Measurements from ENCODE around the gene FUT2.

Gene FUT2

DNA sequence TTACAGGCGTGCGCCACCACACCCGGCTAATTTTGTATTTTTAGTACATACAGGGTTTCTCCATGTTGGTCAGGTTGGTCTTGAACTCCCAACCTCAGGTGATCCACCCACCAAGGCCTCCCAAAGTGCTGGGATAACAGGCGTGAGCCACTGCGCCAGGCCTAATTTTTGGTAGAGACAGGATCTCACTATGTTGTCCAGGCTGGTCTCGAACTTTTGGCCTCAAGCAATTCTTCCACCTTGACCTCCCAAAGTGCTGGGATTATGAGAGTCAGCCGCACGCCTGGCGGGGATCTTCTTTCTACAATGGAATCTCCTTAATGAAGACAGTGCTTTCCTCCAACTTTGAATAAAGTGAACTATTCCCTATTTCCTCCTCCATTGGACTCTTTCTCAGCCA lies 38.9 kb downstream of the FUT2 start:
- DNase-seq = no peak

DNA sequence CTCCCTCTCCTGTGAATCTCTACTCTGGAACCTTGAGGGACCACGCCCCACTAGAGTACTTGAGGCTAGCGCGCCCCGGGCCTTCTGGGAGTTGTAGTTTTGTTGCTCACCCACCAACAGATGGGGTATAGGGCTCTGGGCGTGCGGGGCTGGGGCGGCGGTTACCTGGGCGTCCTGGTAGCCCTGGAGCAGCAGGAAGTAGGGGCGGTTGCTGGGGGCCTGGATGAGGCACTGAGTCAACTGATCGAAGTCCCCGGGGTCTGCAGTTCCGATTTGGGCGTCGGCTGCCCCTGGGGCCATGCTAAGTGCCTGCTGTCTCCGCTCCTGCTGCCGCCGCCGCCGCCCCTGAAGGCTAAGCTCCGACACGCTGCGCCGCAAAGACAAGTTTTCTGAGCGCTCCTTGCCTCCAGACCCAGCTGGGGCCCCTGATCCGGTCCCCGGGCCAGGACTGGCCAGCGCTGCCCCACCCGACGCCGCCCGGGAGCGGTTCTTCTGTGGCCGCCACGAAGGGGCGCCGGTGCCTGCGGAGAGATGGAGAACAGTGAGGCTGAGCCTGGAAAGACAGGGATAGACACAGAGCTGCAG lies 39.4 kb downstream of the FUT2 start:
- no peak for DNase-seq

DNA sequence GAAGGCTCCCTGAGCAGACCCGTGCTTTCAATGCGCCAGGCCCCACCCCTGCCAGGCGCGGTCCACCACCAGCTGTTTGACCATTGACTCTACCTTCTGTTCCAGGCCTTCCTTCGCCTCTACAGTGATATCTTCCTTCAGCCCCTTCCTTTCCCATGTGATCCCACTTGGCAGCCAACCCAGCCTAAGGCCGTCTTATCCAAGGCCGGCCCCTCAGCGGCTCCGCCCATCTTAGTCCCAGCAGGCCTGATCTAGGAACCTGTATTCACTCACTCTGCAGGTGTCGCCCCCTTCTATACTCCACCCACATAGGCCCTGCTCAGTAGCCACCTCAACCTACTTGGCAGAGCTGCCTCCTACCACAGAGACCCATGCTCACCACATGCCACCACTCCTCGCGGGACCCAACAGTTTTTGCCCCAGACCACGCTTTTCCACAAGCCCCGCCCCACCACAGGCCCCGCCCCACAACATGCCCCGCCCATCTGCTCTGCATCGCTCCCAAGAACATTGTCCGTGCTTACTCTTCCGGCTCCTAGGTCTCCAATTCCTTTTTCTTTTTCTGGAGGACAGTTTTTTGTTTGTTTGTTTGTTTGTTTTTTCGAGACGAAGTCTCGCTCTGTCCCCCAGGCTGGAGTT lies 41.7 kb downstream of the FUT2 start:
- DNase-seq = no peak

DNA sequence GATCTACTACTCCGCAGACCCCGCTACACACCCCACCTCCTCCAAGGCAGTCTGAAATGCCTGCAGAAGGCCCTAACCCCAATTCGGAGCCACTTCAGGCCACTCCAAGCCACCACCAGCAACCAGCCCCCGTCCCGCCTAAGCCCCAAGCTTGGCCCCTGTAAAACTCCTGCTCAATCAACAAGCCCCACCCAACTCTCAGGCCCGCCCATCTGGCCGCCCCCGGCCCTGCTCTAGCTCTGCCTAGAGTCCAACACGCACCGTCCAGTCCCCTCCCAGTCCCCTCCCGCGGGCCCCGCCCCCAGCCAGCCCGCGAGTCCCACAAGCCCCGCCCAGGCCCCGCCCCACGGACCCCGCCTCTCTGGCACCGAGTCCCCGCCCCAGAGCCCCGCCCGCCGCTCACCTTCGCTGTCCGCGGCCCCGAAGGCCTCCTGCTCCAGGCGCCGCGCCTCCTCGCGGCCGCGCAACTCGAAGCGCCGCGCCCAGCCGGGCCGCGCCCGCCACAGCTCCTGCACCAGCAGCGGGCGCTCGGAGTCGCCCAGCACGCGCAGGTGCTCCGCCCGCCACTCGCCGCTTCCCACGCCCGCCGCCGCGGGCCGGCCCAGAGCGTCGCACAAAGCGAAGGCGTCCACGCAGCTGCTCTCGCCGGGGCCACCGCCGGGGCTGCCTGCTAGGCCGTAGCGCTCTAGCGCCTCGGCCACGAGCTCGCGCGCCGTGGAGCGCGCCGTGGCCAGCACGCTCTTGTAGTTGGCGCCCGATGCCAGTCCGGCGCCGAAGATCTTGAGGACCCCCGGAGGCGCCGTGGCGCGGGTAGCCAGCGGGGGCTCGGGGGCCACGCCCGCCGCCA lies 43.0 kb downstream of the FUT2 start:
- DNase-seq = peak; percentile 98

DNA sequence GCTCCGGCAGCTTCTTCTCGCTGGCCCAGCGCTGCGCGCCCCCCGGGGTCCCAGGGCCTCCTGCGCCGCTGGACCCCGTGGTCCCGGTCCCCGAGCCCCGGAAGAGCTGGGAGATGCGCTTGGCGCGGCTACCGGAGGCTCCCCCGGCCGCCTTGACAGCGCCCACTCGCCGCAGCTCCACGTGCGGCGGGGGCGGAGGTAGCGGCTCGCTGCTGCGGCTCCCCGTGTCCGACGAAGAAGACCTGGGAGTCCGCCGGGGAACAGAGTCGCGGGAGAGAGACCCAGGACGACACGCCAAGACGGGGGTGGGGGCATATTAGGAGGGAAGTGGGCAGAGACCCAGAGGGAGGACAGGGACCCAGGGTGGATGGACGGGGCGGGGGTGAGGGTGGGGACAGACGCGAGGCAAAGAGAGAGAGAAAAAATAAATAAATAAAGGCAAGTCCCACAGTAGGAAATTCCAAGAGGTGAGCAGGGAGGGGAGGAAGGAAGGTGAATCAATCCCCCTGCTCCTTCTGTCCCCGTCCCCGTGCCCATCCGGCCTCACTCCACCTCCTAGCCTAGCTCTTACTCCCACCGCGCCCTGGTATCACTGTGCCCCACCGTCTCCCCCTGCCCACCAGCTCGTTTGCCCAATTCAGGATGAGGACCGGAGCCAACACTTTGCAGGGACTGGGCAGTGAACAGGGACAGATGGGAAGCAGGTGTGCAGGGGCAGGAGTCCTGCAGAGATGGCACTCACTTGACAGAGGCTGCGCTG lies 43.8 kb downstream of the FUT2 start:
- DNase-seq = no peak

DNA sequence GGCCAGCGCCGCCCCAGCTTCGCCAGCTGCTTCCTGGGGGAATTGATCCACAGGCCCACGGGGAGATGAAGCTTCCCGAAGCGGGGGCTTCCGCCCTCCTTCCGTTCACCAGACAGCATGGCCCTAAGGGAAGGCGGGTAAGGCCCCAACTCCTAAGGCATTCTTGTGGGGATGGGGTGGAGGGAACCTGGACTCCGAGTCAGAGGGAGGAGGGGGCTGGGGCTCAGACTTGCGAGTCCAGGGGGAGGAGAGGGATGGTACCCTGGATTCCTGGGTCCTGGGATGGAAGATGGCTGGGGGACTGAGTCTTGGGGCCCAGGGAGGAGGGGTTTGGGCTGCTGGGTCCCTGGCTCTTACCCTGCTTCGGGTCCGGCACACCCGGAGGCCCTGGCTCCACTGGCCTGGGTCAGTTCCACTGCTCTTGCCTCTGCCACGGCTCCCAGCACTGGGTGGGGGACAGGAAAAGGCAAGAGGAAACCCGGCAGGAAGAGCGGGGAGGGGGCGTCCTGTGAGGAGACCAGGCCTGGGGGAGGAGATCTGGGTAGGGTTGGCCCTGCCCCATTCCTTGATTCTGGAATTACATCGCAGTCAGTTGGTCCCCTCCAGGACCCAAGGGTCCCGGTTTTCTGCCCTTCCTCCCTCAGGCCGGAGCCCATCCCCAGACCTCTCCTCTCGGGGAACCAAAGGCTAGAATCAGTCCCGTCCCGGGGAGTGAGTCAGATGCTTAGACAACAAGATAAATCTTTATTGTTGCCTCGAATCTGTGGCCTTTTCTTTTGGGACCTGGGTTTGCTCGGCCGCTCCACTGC lies 44.6 kb downstream of the FUT2 start, which contains the start of gene RASIP1:
RASIP1 (minus strand) TSS at position 447 of the 809 bp plus-strand sequence; CDS start at position 119, 328 bp downstream.
- DNase-seq = no peak

DNA sequence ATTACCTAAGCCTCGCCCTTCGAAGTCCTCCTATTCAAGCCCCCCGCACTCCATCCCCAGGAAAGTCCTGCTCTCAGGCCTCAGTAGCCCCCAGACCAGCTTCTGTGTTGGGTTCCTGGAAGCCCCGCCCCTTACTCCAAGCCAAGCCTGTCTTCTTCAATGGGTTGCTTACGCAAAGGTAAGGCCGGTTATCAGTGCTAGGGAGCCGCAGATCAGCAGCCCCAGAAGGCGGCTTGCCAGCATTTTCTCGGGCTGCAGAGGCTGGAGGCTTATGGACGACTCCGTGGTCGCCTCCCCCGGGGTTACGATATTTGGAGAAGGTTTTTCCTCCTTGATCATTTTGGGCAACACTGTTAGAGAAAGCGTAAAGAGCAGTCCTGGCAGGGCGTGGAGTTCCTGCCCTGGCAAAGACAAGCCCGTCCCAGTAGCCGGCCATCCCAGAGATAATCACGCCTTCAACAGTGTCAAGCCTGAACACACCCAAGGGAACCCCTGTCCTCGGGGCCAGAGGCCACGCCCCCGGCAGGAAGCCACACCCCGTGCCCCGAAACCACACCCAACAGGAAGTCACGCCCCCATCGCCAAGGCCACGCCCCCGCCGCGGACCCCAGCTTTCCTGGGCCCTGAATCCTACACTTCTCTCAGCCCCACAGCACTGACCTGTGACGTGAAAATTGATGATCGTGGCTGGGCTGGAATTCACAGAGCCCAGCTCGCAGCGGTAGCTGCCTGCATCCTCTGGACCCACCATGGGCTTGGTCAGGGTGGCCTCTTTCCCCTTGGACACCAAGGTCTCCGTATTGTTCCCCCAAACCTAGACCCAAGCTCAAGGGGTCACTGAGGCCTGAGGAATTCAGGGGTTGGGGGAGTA lies 45.6 kb downstream of the FUT2 start:
- peak; percentile 25 for DNase-seq

DNA sequence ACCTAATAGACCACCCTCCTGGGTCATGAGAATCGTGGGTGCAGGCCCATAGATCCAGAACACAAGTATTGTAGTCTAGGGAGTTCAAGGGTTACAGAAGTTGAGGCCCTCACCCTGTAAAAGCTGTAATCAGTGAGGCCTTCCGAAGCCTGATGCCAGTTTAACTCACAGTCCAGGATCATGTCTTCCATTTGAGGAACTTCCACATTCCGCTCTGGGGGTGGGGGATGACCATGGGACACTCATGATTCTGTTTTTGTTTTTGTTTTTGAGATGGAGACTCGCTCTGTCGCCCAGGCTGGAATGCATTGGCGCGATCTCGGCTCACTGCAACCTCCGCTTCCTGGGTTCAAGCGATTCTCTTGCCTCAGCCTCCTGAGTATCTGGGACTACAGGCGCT lies 46.3 kb downstream of the FUT2 start:
- no peak for DNase-seq

DNA sequence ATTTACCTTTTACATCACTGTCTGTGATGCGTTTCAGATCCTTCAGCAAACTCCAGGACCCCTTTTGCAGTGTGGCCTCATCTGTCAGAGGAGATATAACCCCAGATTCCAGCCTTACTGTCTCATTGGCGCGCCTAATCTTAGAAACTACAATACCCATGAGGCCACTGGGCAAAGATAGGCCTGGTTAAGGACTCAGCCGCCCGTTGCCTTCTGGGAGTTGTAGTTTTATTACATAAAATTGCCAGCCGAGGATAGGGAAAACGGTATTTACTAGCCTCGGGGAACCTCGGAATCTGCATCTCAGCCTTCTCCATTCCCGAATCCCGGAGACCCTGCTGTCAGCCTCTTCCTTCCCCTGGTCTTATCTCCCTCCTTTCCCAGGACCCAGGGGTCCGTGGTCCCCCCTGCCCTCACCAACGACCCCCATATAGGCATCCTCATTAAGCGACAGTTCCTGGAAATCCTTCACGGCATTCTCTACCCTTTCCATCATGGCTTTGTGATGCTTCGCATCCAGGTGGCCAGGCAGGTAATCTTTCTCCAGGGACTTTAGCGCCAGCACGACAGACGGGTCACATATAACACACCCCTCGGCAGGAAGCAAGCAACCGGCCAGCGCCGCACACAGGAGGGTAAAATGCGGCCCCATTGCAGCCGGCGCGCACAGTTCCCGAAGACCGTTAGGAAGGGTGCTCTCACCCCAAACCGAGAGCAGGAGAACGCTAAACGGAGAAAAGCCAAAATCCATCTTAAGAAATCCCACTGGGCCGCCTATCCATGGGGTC lies 49.6 kb downstream of the FUT2 start:
- DNase-seq = peak; percentile 63

DNA sequence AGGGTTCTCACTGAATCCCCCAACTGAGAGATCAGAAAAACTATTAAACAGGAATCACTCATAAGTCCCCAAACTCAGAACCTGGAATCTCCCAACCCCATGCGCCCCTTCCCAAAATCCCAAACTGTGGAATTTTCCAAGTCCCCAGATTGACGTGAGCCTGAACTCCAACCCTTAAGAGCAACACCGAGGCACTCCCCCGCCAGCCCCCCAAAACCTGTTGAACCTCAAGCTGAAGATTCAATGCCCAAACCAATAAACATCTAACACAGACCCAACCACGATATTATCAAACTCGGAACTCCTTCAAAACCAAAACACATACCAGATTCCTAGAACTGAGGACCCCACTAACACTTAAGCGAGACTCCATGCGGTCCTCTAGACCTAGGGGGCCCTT lies 50.3 kb downstream of the FUT2 start:
- no peak for DNase-seq

DNA sequence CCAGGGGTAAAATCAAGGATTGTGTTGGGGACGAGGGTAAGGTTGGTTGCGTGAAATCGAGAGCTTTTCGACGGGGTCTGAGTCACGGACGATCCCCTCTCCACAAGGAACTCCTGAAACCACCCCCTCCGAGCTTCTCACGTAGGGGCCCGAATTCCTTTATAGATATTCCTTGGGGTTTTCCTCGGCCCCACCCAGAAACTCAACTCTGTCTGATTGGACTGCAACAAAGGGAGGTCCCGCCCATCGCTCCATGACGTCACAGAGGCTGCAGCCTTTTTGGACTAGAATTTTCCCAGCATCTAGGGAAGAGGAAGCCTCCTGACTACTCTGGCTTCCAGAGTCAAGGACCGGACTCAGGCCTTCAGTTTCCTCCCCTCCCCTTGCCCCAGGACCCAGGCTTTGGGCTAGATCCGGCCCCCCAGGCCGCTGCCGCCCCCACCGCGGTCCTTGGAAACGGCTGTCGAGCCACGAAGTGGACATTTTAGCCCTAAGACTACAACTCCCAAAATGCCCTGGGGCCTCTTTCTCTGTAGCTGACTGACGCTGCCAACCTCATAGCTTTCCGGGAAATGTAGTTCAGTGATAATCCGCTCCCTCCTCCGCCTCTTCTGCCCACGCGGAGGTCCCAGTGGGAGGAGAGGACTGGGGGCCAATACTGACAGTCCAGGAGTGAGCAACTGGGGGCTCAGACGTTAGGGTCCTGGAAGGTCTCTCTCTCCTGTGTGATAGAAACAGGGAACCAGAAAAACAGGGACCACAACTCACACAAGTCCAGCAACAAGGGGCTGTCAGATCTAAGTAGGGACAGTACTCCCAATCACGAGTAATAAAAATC lies 51.2 kb downstream of the FUT2 start, which contains the start of gene IZUMO1:
IZUMO1 (minus strand) TSS at position 172 of the 838 bp plus-strand sequence. CDS start 1,050 bp downstream, outside the sequence.
- DNase-seq = peak; percentile 55

DNA sequence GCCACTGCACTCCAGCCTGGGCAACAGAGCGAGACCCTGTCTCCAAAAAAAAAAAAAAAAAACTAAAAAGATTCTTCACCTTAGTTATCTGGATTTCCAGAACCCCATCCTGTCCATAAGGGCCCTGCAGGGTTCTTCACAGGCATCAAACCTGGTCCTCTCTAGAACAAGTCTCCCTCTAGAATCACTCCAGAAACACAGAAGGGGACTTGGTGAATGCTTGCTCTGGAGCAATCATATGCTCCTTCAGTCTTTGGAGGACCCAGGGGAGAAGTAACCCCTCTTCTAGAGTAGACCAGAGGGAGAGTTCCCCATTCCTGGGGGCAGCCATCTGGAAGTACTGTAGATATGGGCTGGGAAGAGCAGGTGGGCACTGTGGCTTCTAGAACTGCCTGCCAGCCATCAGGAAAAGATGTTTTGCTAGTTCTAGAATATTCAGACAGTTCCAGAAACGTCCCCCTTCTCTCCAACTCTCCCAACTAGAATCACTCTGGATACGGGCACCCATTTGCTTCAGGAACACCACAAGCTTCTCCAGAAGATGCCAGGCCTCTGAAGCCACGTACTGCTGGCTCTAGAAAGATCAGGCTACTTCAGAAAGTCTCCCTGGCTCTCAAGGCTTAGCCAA lies 53.9 kb downstream of the FUT2 start:
- no peak for DNase-seq

DNA sequence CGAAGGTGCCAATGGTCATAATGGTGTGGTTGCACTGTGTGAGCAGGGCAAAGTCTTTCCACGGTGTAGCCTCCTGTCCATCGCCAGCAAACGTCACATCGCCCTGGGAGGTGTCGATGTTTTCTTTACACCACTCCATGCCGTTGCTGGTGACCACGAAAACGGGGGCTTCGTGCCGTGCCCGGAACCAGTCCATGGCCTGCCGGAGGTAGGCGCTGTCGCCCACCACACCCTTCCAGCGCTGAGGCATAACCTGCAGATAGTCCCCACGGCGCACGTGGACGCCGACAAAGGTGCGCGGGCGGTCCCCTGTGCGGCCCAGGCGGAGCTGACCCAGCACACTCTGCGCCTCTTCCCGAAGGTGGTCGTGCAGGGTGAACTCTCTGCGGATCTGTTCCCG lies 54.6 kb downstream of the FUT2 start:
- DNase-seq = no peak

DNA sequence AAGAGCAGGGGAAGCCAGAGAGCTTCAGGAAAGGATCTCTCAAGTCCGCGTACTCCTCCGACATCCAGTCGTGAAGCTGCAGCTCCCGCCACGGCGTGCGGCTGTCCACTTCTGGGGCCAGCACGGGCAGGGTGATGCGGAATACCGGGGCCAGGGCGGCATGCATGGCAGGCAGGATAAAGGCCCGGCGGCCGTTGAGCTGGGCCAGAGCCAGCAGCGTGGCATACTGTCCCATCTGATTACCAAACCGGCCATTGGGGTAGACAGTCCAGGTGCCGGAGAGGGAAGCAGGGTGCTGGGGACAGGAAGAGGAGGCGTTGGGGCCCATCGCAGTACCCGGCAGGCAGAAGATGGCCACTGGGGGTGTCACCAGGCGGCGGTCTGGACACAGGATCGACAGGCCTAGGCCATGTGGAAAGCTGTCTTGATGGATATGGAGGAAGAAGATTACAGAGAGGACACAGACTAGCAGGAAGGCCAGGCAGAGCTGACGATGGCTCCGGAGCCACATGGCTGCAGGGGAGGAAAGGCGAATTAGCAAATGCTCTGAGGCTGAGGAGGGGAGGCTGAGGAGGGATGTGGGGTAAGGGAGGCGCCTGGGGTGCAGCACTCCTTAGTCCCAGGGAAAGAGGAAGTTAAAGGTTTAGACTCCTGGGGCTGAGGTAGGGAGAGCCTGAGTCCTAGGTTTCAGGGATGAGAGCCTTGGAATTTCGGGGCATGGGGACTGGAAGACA lies 55.2 kb downstream of the FUT2 start:
- DNase-seq = no peak

DNA sequence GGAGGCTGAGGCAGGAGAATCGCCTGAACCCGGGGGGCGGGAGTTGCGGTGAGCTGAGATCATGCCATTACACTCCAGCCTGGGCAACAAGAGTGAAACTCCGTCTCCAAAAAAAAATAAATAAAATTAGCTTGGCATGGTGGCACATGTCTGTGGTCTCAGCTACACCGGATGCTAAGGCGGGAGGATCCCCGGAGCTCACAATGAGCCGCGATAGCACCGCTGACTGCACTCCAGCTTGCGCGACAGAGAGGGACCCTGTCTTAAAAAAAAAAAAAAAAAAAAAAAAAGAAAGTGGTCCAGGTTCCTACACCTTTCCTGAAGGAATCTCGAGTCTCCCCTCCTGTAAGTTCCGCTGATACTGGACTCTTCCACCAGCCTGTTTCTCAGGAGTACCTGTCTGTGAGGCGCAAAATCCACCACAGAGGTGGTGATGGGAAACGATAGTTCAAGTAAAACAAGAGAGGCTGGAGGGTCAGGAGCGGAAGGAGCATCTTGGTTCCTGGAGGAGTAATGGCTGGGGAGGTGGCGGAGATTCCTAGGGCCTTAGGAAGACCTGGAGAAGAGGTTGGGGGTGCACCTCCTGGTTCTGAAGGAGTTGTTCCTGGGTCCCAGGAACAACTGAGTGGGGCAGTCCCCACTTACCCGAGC lies 56.2 kb downstream of the FUT2 start:
- peak; percentile 30 for DNase-seq

DNA sequence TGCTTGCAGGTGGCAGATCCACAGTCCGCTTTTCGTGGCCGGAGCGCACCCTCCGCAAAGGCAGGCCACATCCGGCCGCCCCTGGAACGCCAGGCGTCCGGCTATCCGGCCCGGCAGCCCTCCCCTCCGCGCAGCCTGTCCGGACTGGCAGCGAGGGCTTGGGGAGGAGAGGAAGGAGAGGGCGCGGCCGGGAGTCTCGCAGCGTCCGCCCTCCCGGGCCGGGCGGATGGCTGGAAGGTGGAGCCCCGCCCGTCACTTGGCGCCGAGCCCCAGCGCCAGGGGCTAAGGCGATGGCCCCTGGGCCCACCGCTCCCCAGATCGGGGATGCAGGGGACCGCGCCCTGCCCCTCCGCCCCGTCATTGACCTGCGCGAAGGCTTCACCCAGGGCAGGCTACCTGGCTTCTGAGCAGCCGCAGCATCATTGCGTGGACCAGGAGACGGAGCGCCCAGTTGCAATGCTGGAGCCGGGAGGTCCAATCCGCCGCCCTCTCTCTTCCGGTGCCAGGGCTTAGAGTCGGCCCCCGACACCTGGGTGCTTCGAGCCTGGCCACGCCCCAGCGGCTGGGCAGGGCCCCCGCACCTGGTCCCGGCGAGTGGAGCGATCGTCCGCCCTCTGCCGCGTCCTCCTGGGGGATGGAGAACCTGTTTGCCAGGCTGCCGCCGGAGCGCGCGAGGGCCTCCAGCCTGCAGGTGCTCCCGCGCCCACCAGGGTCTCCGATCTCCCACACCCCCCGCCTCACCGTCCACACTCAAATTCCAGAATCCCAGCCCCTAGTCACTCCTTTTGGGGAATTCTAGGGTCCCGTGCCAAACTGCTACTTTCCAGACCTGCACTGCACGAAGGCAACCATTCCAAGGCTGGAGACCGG lies 57.0 kb downstream of the FUT2 start, which contains the start of gene FUT1:
FUT1 (minus strand) TSS at position 146 of the 870 bp plus-strand sequence. CDS start 1,360 bp downstream, outside the sequence.
- peak; percentile 48 for DNase-seq

All from CD4-positive, alpha-beta T cell treated with Interleukin-17A for 4 hours (primary cell).